Activated CD4-positive, alpha-beta T cell treated with anti-CD3 and anti-CD28 coated beads, Interleukin-2, Interleukin-4, amounts not matched to agents 100 ng/mL and 50 ng/mL, durations not matched to agents 16 hours and 8 hours (primary cell): ENCODE measurements around the gene PPIF.

Experiments
- DNase-seq: peaks from one replicate; pipeline ENCODE4 v3.0.0-alpha.2; 2020; ENCODE audit warnings: low spot score

The PPIF gene

GRCh38 chr10:79401015-79401921 lies 54.0 kb downstream of the PPIF start:
- DNase-seq, result no peak

GRCh38 chr10:79402625-79402946 lies 55.3 kb downstream of the PPIF start:
- DNase-seq, result no peak

DNA sequence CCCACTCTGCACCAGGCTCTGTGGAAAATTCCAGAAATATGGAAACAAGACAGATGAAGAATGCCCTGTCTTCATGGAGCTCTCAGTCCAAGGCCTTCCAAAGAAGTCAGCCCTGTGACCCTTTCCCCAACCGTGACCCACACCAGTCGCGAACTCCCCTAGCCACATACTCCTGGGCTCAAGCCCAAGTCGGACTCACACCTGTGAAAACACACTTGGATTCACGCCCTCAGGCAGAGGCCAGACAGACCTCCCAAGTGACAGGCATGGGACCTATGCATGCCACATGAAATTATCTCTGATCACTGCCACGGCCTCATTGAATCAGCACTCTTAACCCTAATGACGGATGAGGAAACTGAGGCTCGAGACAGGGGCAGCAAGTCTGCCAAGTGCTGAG lies 55.7 kb downstream of the PPIF start:
- no peak for DNase-seq

DNA sequence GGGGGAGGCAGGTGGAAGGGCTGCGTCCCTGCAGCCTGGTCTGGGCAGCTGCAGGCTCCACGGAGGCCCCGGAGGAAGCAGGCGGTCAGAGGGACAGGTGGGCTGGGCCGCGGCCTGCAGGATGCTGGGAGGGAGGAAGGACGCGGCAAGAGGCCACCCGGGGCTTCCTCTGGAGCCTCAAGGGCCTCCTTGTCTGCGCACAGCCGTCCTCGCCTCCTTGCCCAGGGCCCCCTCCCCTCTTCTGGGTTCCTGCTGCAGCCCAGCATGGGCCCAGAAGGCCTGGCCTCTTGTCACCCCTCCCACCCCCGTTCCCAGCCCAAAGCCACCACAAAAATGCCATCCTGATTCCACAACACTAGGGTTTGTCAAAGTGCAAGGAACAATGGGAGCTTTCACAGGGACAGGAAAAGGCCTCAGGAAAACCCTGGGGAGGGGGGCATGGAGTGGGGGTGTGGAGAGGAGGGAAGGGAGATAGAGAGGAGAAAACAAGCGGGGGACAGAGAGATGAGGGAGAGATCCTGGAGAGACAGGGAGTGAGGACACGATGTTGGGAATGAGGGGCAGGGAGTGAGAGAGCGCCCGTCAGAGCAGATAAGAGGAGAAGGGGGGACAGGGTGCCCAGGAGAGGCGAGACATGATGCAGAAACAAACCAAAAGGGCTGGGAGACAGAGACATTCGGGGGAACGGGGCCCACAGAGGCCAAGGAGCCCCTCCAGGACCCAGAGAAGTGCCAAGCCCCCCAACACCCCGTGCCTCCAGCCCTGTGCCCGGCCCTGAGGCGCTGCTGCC lies 56.4 kb downstream of the PPIF start:
- DNase-seq, result no peak

DNA sequence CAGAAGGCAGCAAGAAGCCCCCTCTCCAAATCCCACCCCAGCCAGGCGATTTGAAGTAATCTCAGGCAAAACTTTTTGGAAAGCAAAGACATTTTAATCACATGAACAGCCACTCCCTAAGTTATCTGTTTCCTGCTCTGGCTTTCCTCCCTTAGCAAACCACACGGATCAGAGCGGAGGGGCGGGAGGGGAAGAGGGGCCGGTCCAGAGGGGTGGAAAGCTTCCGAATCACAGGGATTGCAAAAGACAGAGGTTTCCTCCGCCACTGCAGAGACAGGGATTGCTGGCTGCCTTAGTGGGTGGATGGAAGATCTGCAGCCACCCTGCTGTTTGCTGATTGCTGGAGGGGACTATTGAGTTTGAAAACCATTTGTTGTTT lies 57.0 kb downstream of the PPIF start:
- no peak for DNase-seq

DNA sequence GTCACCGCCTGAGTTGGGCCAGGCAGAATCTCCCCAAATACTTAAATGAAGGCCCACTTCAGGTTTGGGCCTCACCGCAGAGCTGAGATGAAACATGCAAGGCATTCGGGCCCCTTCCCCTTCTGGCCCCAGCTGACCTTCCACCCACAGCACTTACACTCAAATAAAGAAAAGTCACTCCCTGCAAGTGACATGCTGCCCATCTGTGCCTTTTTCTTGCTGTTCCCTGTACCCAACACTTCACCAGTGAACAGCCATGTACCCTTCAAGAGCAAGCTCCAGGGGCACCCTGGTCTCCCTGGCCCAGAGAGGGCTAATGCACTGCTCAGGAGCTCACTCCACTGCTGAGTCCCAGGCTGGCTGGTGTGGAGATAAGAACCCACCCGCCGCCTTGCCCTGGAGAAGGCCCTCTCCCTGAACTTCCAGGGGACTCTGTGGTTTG lies 57.4 kb downstream of the PPIF start:
- no peak for DNase-seq
